Right lobe of liver (tissue), 4 donors: ENCODE data around the gene MYPN.

Experiments
- CTCF ChIP-seq, 4 donors: fragments of 200-600 bp in 3 of 4; fragments of 450-650 bp in 1 of 4; IDR thresholded peaks; one replicate each; pipeline versions ENCODE4 v1.5.1 to v1.8.0; 2016 to 2022; ENCODE audit warnings: antibody characterized with exemption in 4 of 4, mild to moderate bottlenecking in 2 of 4
- POLR2A ChIP-seq: fragments of 450-650 bp; IDR thresholded peaks from one replicate; pipeline ENCODE4 v1.6.1; 2017; ENCODE audit warnings: antibody characterized with exemption, mild to moderate bottlenecking
- donor health status: DM: no; HTN: no; CAD: no.
- donor health status: DM: no; HTN: no; CAD: no.
- donor health status: DM: no; HTN: yes; CAD: no.

- TF ChIP-seq CTCF (IDR thresholded peaks at IDR 0.05) (no peak), POLR2A (no peak)
These were observed 9.4 kb downstream of the MYPN start for GRCh38 chr10:68118657-68119056.
